ENCODE data around the gene SYNDIG1.

The SYNDIG1 gene

GRCh38 chr20:24708411-24709295, 239.2 kb downstream of the SYNDIG1 start:
- DNase-seq (ENCODE audit: extremely low spot score): no peak
- no peak for TF ChIP-seq PKNOX1 (IDR thresholded peaks at IDR 0.05)
- no peak for TF ChIP-seq HDGF (IDR thresholded peaks at IDR 0.05; ENCODE audit: borderline replicate concordance)
- TF ChIP-seq FOXA1 (IDR thresholded peaks at IDR 0.05): no peak
- ChIA-PET POLR2A (no interaction called here), CTCF (no interaction called here)
